Right hindlimb (tissue), 1 donor: Measurements from ENCODE around the gene RAB44.
"Not testable (repeated sequence)": the region's sequence is repeated elsewhere in the genome, so short reads cannot be mapped to it uniquely, and the experiment has no call there.

Source experiments
- DNase-seq: peaks from one replicate; pipeline ENCODE4 v3.0.0-alpha.2; 2018

The RAB44 gene

GRCh38 chr6:36686668-36687513 lies 10.7 kb upstream of the RAB44 start:
- no peak for DNase-seq

DNA sequence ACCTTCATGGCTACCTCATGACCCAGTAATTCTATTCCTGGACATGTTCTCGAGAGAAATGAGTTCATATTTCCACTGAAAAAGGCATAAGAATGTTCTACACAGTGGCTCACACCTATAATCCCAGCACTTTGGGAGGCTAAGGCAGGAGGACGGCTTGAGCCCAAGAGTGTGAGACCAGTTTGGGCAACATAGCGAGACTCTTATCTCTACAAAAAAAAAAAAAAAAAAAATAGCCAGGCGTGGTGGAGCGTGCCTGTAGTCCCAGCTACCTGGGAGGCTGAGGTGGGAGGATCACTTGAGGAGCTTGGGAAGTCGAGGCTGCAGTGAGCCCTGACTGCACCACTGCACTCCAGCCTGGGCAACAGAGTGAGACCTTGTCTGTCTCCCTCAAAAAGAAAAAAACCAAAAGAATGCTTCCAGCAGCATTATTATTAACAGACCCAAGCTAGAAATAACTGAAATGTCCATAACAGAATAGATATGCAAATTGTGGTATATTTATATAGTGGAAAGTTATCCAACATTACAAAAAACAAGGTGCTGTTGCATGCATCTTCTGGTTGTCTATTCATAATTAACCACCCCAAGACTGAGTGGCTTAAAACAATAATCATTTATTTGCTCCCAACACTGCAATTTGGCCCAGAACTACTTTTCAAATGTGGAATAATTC lies 9.4 kb upstream of the RAB44 start:
- no peak for DNase-seq

- DNase-seq, result no peak
Measured at GRCh38 chr6:36688739-36689075, 8.9 kb upstream of the RAB44 start.

GRCh38 chr6:36691011-36691410 lies 6.6 kb upstream of the RAB44 start:
- DNase-seq, result no peak

DNA sequence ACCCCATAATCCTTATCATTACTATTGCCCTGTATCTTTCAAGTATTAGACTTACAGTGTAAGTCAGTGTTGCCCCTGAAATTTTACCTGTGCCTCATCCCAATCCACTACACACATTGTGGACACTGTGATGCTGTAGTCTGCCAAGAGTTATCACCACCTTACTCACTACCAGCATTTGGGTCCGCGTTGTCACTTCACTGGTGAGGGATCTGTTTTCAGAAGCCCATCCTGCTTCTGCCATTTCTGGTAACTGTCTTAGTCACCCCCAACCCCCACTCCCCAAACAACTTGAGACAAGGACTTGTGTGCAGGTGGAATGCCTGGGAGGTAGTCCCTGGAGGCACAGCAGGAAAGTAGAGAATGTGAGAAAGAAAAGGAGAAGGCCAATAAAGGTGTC lies 6.0 kb upstream of the RAB44 start:
- DNase-seq, result no peak

DNA sequence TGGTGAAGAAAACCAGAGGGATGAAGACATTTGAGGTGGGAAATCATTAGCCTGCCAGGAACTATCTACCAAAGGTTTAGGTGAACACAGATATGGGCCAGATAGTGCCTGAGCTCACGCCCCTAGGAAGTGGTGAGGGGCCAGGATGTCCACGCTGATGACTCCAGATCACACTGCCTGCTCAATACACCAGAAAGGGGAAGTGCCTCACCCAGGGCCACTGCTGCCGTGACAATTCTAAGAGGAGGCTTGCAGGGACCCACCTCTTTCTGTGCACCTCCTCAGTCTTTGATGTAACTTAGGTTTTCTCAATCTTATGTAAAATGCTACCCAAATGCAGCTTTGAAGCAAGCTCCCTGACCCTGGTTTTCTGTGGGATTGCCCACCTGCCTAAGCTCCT lies 5.4 kb upstream of the RAB44 start:
- DNase-seq, result no peak

GRCh38 chr6:36692861-36693702 lies 4.5 kb upstream of the RAB44 start:
- peak; percentile 61 for DNase-seq

GRCh38 chr6:36694616-36695015 lies 3.0 kb upstream of the RAB44 start:
- no peak for DNase-seq

DNA sequence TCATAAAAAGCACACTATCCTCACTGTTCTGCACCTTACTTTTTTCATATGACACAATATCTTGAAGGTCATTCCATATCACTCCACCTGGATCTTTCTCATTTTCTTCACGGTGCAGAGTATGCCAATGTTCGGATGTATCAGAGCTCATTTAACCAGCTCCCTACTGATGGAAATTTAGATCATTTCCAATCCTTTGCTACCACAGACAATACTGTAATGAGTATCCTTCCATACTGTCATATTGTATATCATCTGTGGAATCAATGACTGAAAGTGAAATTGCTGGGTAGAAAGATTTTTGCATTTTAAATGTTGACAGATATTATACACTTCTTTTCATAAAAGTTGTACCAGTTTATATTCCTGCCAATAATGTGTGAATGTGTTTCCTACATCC lies 2.2 kb upstream of the RAB44 start:
- no peak for DNase-seq

GRCh38 chr6:36698196-36698595 lies 570 bp downstream of the RAB44 start:
- no peak for DNase-seq

DNA sequence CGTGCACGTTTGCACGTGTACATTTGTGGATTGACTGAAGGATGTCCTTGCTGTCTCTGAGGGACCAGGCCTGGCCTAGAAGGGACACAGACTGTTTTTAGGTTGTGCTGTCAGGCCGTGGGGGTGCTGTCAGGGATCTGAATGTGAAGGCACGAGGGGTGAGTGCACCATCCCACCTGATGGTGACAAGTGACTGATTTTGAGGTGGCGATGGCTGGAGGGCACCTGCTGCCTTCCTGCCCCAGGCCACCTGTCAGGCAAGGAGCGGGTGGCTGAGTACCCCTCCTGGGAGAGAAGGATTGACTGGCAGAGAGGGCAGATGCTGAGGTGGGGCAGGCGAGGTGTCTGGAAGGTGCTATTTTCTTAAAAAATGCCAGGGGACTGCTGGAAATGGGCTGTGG lies 1.2 kb downstream of the RAB44 start:
- DNase-seq, result no peak

- no peak for DNase-seq
Measured at GRCh38 chr6:36699348-36699747, 1.7 kb downstream of the RAB44 start.

DNA sequence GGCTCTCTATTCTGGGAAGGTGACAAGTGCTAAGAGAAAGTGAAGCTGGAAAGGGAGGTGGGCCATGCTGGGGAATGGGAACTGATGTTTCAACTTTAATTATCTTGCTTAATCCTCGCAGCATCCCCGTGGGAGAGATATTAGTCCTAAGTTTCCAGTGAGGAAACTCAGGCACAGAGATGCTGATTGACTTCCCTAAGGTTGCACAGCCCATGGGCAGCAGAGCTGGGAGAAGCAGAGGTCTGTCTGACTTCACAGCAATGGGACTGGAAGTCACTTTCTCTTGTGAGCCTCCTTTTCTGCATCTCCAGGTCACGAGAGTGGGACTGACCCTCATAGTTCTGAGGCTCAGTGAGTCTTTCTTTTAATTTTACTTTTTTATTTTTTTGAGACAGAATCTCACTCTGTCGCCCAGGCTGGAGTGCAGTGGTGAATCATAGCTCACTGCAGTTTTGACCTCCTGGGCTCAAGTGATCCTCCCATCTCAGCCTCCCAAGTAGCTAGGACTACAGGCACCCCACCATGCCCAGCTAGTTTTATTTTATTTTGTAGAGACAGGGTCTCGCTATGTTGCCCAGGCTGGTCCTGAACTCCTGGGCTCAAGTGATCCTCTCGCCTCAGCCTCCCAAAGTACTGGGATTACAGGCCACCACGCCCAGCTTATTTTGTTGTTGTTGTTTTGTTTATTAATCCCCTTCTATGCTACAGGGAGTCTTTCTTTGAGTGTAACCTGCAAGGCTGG lies 2.6 kb downstream of the RAB44 start:
- no peak for DNase-seq

GRCh38 chr6:36700831-36701230 lies 3.2 kb downstream of the RAB44 start:
- no peak for DNase-seq

DNA sequence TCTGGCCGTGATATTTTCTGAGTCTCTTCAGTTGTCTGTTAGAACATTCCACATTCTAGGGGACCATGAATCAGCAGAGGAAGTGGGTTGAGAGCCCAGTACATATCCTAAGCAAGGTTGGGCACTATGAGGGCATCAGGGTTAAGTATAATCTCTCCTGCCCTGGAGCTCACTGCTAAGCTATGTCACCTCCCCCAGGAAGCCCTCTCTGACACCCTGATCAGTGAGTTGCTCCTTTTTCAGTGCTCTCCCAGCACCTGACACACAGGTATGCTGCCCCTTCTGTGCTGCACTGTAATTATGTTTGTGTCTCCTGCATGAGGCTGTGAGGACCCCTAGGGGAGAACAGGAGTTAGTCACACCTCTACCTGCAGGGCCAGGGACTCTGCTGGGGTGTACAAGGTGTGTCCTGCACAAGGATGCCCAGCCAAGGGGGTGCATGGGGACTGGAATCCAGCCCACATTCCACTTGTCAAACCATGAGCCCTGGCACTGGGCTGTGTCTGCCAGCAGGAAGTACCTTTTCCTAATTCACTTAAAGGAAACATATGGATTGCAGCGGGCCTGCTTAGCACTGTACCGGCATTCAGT lies 3.9 kb downstream of the RAB44 start:
- DNase-seq, result no peak

DNA sequence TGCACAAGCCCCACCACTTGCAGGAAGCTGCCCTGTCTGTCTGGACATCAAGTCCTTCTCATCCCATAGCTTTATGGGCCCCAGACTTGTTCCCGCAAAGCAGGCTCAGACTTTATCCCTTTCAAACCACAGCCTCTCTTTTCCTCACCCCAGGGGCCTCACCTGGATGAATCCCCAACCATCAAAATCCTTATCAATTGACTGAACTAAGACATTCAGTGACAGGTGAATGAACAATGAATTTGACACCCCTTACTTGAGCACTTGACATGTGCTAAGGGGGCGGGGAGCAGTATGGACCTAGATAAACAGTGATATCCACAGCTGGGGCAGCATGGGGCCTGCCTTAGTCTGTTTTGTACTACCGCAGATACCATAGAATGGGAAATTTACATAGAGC lies 5.0 kb downstream of the RAB44 start:
- no peak for DNase-seq

DNA sequence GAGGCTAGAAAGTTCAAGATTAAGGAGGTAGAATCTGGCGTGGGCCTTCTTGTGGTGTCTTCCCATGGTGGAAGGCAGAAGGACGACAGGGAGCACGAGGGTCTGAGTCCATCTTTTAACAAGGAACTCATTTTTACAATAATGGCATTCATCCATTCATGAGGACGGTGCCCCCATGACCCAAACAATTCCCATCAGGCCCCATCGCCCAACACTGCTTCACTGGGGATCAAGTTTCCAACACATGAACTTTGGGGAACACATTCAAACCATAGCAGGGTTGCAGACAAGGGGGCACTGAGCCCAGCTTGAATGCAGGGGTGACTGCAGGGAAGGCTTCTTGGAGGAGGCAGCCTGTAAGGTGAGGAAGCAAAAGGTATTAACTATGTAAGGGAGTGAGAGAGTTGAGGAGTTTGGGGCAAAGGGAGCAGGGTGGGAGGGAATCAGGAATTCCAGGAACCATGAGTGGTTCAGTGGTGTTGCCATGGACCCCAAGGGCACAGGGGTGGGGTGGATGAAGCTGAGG lies 5.5 kb downstream of the RAB44 start:
- no peak for DNase-seq

GRCh38 chr6:36703982-36704381 lies 6.4 kb downstream of the RAB44 start:
- no peak for DNase-seq

DNA sequence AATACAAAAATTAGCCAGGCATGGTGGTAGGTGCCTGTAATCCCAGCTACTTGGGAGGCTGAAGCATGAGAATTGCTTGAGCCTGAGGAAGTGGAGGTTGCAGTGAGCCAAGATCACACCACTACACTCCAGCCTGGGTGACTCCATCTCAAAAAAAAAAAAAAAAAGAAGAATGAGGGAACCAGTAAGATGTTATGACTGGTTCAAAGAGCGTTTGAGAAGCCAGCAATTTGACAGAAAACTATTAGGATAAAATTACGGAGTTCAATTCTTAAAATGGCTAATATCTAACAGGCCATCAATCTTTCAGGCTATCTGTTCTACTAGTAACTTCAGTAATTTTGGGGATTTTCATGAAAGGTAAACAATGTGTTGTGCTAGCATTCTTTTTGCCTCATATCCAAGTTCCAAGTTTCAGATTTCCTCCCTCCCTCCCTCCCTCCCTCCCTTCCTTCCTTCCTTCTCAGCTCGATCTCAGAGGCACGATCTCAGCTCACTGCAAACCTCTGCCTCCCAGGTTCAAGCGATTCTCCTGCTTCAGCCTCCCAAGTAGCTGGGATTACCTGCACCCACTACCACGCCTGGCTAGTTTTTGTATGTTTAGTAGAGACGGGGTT lies 7.4 kb downstream of the RAB44 start:
- not testable (repeated sequence) for DNase-seq

DNA sequence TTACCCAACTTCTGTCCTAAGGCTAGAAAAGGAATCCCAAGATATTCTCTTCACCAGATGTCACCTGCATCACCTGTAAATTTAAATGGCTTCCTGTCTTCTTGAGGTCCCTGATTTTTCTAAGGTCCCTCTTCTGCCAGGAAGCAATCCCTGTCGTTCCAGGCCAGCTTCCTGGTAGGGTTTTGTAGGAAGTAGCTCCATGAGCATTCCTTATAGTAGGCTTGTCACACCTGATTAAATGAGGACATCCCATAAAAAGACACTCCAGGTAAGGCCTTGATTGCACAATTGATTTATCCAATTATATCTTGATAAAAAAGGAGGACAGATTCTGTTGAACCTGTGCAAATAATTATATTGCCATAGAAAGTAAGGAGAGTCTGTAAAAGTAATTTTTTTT lies 8.7 kb downstream of the RAB44 start:
- no peak for DNase-seq

- no peak for DNase-seq
Measured at GRCh38 chr6:36712816-36713215, 15.2 kb downstream of the RAB44 start.

- no peak for DNase-seq
Measured at GRCh38 chr6:36713846-36714245, 16.2 kb downstream of the RAB44 start.
